Thyroid gland (tissue), 4 donors: ENCODE data around the gene CASQ1. TPM values are rescaled to one million over a fixed set of nuclear protein-coding genes. Genes with fewer than 3 reads are reported as not detected.

Experiments
- DNase-seq, 2 donors: peaks; one replicate each; pipeline ENCODE4 v3.0.0-alpha.2; 2019
- H3K27ac ChIP-seq, 3 donors: fragments of 200-600 bp; sonication (generic); 1 replicate in 2 of 3; 2 replicates in 1 of 3; pipeline ENCODE4 v1.5.1; 2016 to 2019; ENCODE audit warnings: mild to moderate bottlenecking in 1 of 3, moderate library complexity in 1 of 3
- H3K27me3 ChIP-seq: fragments of 200-600 bp; sonication (generic); one replicate; pipeline ENCODE4 v1.5.1; 2019
- H3K36me3 ChIP-seq, 2 donors: fragments of 200-600 bp; sonication (generic); one replicate each; pipeline ENCODE4 v1.5.1; 2016 to 2019
- H3K4me1 ChIP-seq, 2 donors: fragments of 200-600 bp; sonication (generic); one replicate each; pipeline ENCODE4 v1.5.1; 2017 to 2019
- H3K4me3 ChIP-seq, 3 donors: fragments of 200-600 bp; sonication (generic); replicated peaks in 1 of 3; 1 replicate in 2 of 3; 2 replicates in 1 of 3; pipeline ENCODE4 v1.5.1; 2016; ENCODE audit warnings: mild to moderate bottlenecking in 1 of 3
- H3K9me3 ChIP-seq: fragments of 200-600 bp; sonication (generic); one replicate; pipeline ENCODE4 v1.5.1; 2017
- POLR2A ChIP-seq, 2 donors: fragments of 450-650 bp; IDR thresholded peaks; one replicate each; pipeline ENCODE4 v1.6.1; 2017; ENCODE audit warnings: antibody characterized with exemption in 2 of 2, mild to moderate bottlenecking in 2 of 2, moderate library complexity in 1 of 2
- WGBS, 2 donors: methylation state at CpG; one replicate each; pipeline ENCODE4 v1.1.5; 2017; 5-methylcytosine and 5-hydroxymethylcytosine counted together
- intact Hi-C: fragments of 100-400 bp; cut with DNase I; formaldehyde crosslinking; loops from one replicate; pipeline ENCODE4 v1.15.1; 2023
- total RNA-seq, 4 donors: library from RNA; depleted of rRNA; stranded (reverse); fragments of >200 nt; gene quantifications; one replicate each; pipeline ENCODE4 v1.2.3, GENCODE V29; 2016
- TF ChIP-seq, protein P1 (sequence below), 6 experiments: fragments of 200-600 bp in 3 of 6; fragments of 450-650 bp in 3 of 6; sonication (generic) in 3 of 6; IDR thresholded peaks; one replicate each; pipeline ENCODE4 v1.5.1; 2016 to 2019; ENCODE audit warnings: antibody characterized with exemption in 6 of 6, mild to moderate bottlenecking in 2 of 6, inconsistent platforms in 1 of 6, moderate library complexity in 1 of 6

Gene CASQ1
- total RNA-seq, 4 donors from 2014 or later: not detected

DNA sequence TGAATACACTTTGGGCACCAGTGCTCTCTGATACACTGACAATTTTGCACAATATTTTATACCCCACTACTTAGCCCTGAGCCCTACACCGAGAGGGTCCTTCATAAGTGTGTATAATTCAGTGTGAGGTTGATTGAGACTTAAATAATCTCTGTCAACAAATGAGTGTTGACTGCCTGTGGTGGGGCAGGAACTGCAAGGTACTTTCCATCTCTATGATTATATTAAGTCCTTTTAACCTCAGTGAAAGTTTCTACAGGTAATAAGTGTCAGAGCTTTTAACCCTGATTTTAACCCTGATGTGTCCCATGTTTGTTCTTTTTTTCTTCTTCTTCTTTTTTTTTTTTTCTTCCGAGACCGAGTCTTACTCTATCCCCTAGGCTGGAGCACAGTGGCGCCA is 5.8 kb downstream of the CASQ1 start:
- H3K9me3 ChIP-seq: no peaks in the 10 kb centered on the region
- no peaks in the 10 kb centered on the region for H3K27me3 ChIP-seq
- peaks cover 0 to 4% of the 10 kb centered on the region in 2 donors for H3K4me1 ChIP-seq
- H3K27ac ChIP-seq: no peak overlapping the region
- intact Hi-C loops: no loop called here
- no peak for DNase-seq
- H3K4me3 ChIP-seq: no peak overlapping the region
- TF ChIP-seq, protein P1, sequence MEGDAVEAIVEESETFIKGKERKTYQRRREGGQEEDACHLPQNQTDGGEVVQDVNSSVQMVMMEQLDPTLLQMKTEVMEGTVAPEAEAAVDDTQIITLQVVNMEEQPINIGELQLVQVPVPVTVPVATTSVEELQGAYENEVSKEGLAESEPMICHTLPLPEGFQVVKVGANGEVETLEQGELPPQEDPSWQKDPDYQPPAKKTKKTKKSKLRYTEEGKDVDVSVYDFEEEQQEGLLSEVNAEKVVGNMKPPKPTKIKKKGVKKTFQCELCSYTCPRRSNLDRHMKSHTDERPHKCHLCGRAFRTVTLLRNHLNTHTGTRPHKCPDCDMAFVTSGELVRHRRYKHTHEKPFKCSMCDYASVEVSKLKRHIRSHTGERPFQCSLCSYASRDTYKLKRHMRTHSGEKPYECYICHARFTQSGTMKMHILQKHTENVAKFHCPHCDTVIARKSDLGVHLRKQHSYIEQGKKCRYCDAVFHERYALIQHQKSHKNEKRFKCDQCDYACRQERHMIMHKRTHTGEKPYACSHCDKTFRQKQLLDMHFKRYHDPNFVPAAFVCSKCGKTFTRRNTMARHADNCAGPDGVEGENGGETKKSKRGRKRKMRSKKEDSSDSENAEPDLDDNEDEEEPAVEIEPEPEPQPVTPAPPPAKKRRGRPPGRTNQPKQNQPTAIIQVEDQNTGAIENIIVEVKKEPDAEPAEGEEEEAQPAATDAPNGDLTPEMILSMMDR (IDR thresholded peaks at IDR 0.05): no peak
- no peak for TF ChIP-seq POLR2A (IDR thresholded peaks at IDR 0.05)
- H3K36me3 ChIP-seq: no peaks in the 10 kb centered on the region
- WGBS, 2 donors: 81 to 86% methylated on average over 4 of the region's 4 CpGs

DNA sequence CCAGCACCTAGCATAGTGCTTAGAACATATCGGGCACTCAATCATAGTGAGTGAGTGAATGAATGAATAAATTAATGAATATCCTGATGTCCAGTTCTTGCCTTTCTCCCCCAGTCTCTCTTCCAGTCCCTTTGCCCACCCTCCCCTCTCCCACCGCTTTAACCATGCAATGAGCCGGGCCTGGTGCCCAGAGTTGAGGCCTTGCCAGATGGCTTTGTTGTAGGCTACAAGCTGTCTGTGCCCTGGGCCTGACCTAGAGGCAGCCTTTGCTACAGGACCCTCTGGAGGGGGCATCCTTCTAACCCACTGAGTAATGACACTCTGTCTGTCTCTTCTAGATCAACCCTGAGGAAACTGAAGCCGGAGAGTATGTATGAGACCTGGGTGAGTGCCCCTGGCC is 6.9 kb downstream of the CASQ1 start:
- intact Hi-C loops: no loop called here
- no peak overlapping the region for H3K4me3 ChIP-seq
- H3K27ac ChIP-seq: no peak overlapping the region
- 91 to 96% methylated on average over 4 of the region's 4 CpGs for WGBS, 2 donors
- no peaks in the 10 kb centered on the region for H3K9me3 ChIP-seq
- H3K27me3 ChIP-seq: no peaks in the 10 kb centered on the region
- TF ChIP-seq, protein P1 (IDR thresholded peaks at IDR 0.05): no peak
- no peak for TF ChIP-seq POLR2A (IDR thresholded peaks at IDR 0.05)
- peaks cover 0 to 4% of the 10 kb centered on the region in 2 donors for H3K4me1 ChIP-seq
- H3K36me3 ChIP-seq: no peaks in the 10 kb centered on the region
- no peak for DNase-seq

DNA sequence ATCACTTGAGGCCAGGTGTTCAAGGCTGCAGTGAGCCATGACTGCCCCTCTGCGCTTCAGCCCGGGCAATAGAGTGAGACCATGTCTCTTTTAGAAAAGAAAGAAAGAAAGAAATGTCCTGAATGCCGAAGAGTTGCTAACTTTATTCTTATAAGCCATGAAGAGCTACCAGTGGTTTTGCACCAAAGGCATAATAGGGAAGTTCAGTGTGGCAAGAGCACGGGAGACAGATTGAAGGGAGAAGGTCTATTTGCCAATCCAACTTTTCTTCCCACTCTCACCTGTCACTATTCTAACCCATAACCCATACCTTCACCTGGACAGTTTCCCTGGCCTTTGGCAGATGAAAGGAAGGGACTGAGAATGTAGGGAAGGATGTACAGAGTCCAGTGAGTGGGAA is 10.4 kb downstream of the CASQ1 start:
- no peak for TF ChIP-seq POLR2A (IDR thresholded peaks at IDR 0.05)
- TF ChIP-seq, protein P1 (IDR thresholded peaks at IDR 0.05): no peak

DNA sequence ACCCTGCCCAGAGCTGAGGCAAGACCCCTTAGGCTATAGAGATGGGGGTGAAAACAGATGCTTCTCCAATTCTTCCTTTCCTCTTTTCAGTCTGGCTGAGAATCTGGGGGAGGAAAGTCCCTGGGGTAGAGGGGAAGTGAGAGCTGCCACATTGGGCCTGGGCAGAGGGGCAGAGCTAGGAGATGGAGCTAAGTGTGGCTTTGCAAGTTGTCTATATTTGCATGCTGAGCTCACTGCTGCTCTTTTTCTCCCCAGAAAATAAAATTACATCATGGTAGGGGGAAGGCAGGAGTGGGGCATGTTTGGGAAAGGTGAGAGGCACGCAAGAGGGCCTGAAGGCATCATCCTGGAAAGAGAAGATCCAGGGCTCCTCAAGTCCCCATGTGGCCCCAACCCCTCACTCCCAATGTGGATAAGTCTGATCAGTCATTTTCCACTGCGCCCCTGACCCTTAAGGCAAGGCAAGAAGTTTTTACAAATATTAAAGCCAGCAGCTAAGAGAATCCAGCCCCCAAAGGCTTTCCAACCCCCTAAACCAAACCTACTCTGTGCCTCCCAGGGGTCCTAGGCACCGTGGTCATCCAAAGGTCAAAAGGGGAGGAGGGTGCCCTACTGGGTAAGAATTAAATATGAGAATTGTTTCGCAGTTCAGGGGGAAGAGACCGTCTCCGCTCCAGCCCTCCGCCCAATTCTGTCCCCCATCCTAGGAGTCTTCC is 14.3 kb downstream of the CASQ1 start:
- Histone ChIP-seq H3K9me3 (no peaks in the 10 kb centered on the region), H3K27me3 (no peaks in the 10 kb centered on the region), H3K4me1 (peaks cover 19 to 41% of the 10 kb centered on the region in 2 donors), H3K27ac (peak overlapping the region in 2 of 3 donors; percentile 86 to 87), H3K36me3 (no peaks in the 10 kb centered on the region), H3K4me3 (peak overlapping the region in 1 of 3 donors; percentile 60)
- intact Hi-C loops: no loop called here
- 33% methylated on average over 7 of the region's 7 CpGs for WGBS, 2 donors
- no peak for TF ChIP-seq POLR2A (IDR thresholded peaks at IDR 0.05)
- TF ChIP-seq, protein P1 (IDR thresholded peaks at IDR 0.05): no peak
- no peak for DNase-seq

More for the DNA sequence above, 10.4 kb downstream of the CASQ1 start:
- no peak overlapping the region for H3K4me3 ChIP-seq
- 74 to 80% methylated on average over 4 of the region's 4 CpGs for WGBS, 2 donors
- no peak overlapping the region for H3K27ac ChIP-seq
- no peaks in the 10 kb centered on the region for H3K36me3 ChIP-seq
- intact Hi-C loops: no loop called here
- peaks cover 3 to 5% of the 10 kb centered on the region in 2 donors for H3K4me1 ChIP-seq
- DNase-seq: no peak
- H3K27me3 ChIP-seq: no peaks in the 10 kb centered on the region
- no peaks in the 10 kb centered on the region for H3K9me3 ChIP-seq

DNA sequence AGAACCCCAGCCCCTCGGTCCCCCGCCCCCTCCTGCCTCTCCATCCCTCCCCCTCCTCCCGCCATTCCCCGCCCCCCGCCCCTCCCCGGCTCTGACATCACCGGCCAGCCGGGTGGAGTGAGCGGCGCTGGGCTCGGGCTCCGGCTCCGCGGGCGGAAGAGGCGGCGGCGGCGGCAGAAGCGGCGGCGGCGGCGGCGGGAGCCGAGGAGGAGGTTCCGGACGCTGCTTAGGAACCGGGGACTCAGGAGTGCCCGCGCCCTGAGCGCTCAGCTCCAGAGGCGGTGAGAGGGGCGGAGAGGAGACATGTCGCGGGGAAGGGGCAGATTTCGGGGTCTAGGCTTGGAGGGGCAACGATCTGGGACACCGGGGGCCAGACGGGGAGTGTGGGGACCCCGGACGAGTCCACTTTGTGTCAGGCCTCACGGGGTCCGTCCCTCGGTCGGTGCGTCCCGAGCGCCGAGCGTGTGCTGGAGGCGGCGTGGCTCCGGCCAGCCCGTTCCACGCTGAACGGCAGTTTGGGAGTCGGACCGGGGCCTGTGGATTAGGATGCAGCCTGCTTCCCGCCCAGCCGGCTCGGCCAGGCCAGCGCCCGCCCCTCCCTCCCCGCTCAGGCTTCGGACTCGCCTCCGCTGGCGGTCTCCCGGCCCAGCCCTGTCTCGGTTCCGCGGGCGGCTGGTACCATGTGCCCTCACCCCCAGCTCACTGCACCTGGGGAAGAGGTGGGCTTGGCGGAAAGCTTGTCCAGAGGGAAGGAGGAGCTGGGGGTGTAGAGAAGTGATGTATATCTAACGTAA is 15.1 kb downstream of the CASQ1 start, which contains the start of gene PEA15:
Gene PEA15 (plus strand): TSS at position 143 of the 794 bp plus-strand sequence. CDS start 6,161 bp downstream, outside the sequence.
- peaks cover 24 to 49% of the 10 kb centered on the region in 2 donors for H3K4me1 ChIP-seq
- no peaks in the 10 kb centered on the region for H3K36me3 ChIP-seq
- DNase-seq: peak; percentile 74
- WGBS, 2 donors: 1% methylated on average over 28 to 33 of the region's 76 CpGs
- TF ChIP-seq, protein P1 (IDR thresholded peaks at IDR 0.05): no peak
- peak in 1 of 2 donors; percentile 78 for TF ChIP-seq POLR2A (IDR thresholded peaks at IDR 0.05)
- peak within 1 kb of the TSS; percentile 74 to 87 (median 86) for H3K27ac ChIP-seq
- no peaks in the 10 kb centered on the region for H3K9me3 ChIP-seq
- intact Hi-C loops: no loop called here
- peak within 1 kb of the TSS; percentile 45 to 69 (median 60) for H3K4me3 ChIP-seq
- H3K27me3 ChIP-seq: no peaks in the 10 kb centered on the region
